Panc1 (cell line): Measurements from ENCODE around the gene TTC23L. TPM values are rescaled to one million over a fixed set of nuclear protein-coding genes. Genes with fewer than 3 reads are reported as not detected.

Experiments
- ATAC-seq: fragments of 200-7000 bp; cut with Tn5 transposase; 2 replicates; pipeline ENCODE4 v1.9.1; 2020; ENCODE audit warnings: mild to moderate bottlenecking, moderate library complexity
- BruUV-seq: library from RNA; stranded (reverse); fragments of 400-500 nt; replicated peaks from 2 replicates; lab custom pipeline; 2021; lab: Mats Ljungman, UMichigan
- CTCF ChIA-PET: fragments of 300-600 bp; sonication (Branson Sonifier 250); formaldehyde crosslinking; loops from one replicate; lab custom pipeline; 2022; ENCODE audit warnings: antibody characterized with exemption; lab: Charles Lee
- POLR2A ChIA-PET: fragments of 300-600 bp; sonication (Branson Sonifier 250); formaldehyde crosslinking; loops from one replicate; lab custom pipeline; 2022; ENCODE audit warnings: antibody characterized with exemption; lab: Charles Lee
- DNase-seq: peaks from one replicate; pipeline ENCODE4 v3.0.0-alpha.2; 2010; ENCODE audit warnings: low read depth, low spot score
- H3K27ac ChIP-seq: 2 replicates; pipeline ENCODE4 v1.5.1; 2011; ENCODE audit warnings: mild to moderate bottlenecking, low read length, inconsistent platforms
- H3K27me3 ChIP-seq: fragments of 200-500 bp; sonication (Bioruptor generic); 2 replicates; pipeline ENCODE4 v1.6.0; 2014; ENCODE audit warnings: low read length, inconsistent platforms; ENCODE audit not compliant: control insufficient read depth, insufficient read depth
- H3K36me3 ChIP-seq: fragments of 200-500 bp; sonication (Bioruptor generic); 2 replicates; pipeline ENCODE4 v1.5.1; 2014; ENCODE audit warnings: inconsistent platforms, mild to moderate bottlenecking, low read length, moderate library complexity; ENCODE audit not compliant: control insufficient read depth, insufficient read depth
- H3K4me1 ChIP-seq: 2 replicates; pipeline ENCODE4 v1.5.1; 2011; ENCODE audit warnings: inconsistent platforms, mild to moderate bottlenecking, low read length, moderate library complexity; ENCODE audit not compliant: control insufficient read depth, insufficient read depth
- H3K4me3 ChIP-seq, 2 experiments: 2 replicates each; pipeline ENCODE4 v1.5.1; 2011 to 2012; ENCODE audit warnings: low read depth in 2 of 2, low read length in 2 of 2, mild to moderate bottlenecking in 2 of 2, inconsistent platforms in 1 of 2, moderate library complexity in 1 of 2
- H3K9me3 ChIP-seq: fragments of 200-500 bp; sonication (Bioruptor generic); 2 replicates; pipeline ENCODE4 v1.5.1; 2014; ENCODE audit warnings: low read depth, mild to moderate bottlenecking, inconsistent platforms, low read length, moderate library complexity; ENCODE audit not compliant: control insufficient read depth, insufficient read depth
- CTCF ChIP-seq: fragments of 450-650 bp; IDR thresholded peaks from 2 replicates; pipeline ENCODE4 v1.5.1; 2017; ENCODE audit warnings: mild to moderate bottlenecking
- POLR2AphosphoS5 ChIP-seq: IDR thresholded peaks from 2 replicates; pipeline ENCODE4 v1.6.1; 2012; ENCODE audit warnings: mild to moderate bottlenecking, low read depth, low read length, moderate library complexity
- REST ChIP-seq, 2 experiments: IDR thresholded peaks; 2 replicates each; pipeline ENCODE4 v1.6.1; 2011 to 2012; ENCODE audit warnings: low read depth in 2 of 2, control low read depth in 1 of 2, low read length in 1 of 2, mild to moderate bottlenecking in 1 of 2, moderate library complexity in 1 of 2; ENCODE audit not compliant: insufficient read depth in 1 of 2
- SIN3A ChIP-seq: IDR thresholded peaks from 2 replicates; pipeline ENCODE4 v1.6.1; 2012; ENCODE audit warnings: low read depth, mild to moderate bottlenecking, low read length, moderate library complexity, borderline replicate concordance; ENCODE audit not compliant: insufficient read depth
- TCF7L2 ChIP-seq: IDR thresholded peaks from 2 replicates; pipeline ENCODE4 v1.6.1; 2011; ENCODE audit warnings: mild to moderate bottlenecking, low read depth, low read length, inconsistent platforms
- in situ Hi-C: cut with HindIII; loops from 2 replicates; pipeline ENCODE4 v1.10.0; 2016; ENCODE audit warnings: low sequenced_read_pairs, low pct_unique_long_range_greater_than_20kb
- intact Hi-C: fragments of 100-400 bp; cut with micrococcal nuclease; formaldehyde crosslinking; loops from one replicate; pipeline ENCODE4 v1.10.0; 2022; ENCODE audit not compliant: unreplicated experiment
- total RNA-seq: library from RNA; stranded (reverse); gene quantifications from one replicate; pipeline ENCODE4 v1.2.1, GENCODE V29; 2021; ENCODE audit not compliant: unreplicated experiment

TTC23L gene
- total RNA-seq, 1 experiment from 2014 or later = not detected

- Histone ChIP-seq H3K27ac (no peak overlapping the region), H3K4me3 (no peak overlapping the region), H3K4me1 (no peaks in the 10 kb centered on the region), H3K27me3 (no peaks in the 10 kb centered on the region; the same call in 1 of the 2 replicates), H3K9me3 (no peaks in the 10 kb centered on the region), H3K36me3 (no peaks in the 10 kb centered on the region)
- intact Hi-C loops (no loop called here), in situ Hi-C loops (no loop called here)
- ChIA-PET POLR2A (no interaction called here), CTCF (no interaction called here)
- TF ChIP-seq POLR2AphosphoS5 (no peak), REST (IDR thresholded peaks at IDR 0.05; ENCODE audit: insufficient read depth in 1 of 2, low read depth in 2 of 2, low read length in 1 of 2) (no peak), SIN3A (no peak), TCF7L2 (no peak), CTCF (no peak)
- DNase-seq = no peak
- no TSS peak for BruUV-seq
- no peak for ATAC-seq
Measured at GRCh38 chr5:34867660-34868059, 28.7 kb downstream of the TTC23L start.

- POLR2A ChIA-PET = no interaction called here
- CTCF ChIA-PET = interaction anchor here (0.6 kb wide), 1 partner anchor 22 kb away, joined by 14 read pairs; no protein-coding TSS in a partner anchor
- Histone ChIP-seq H3K4me1 (no peaks in the 10 kb centered on the region), H3K36me3 (no peaks in the 10 kb centered on the region), H3K4me3 (no peak overlapping the region), H3K9me3 (no peaks in the 10 kb centered on the region), H3K27me3 (no peaks in the 10 kb centered on the region; the same call in 1 of the 2 replicates), H3K27ac (no peak overlapping the region)
- ATAC-seq (no peak), DNase-seq (no peak)
- no TSS peak for BruUV-seq
- in situ Hi-C loops (no loop called here), intact Hi-C loops (no loop called here)
- no peak for TF ChIP-seq REST (IDR thresholded peaks at IDR 0.05; ENCODE audit: insufficient read depth in 1 of 2, low read depth in 2 of 2, low read length in 1 of 2)
- no peak for TF ChIP-seq TCF7L2
- TF ChIP-seq CTCF = no peak
- TF ChIP-seq POLR2AphosphoS5 = no peak
- no peak for TF ChIP-seq SIN3A
Measured at GRCh38 chr5:34868791-34869190, 29.8 kb downstream of the TTC23L start.
